ENCODE measurements around the gene SLC1A2. TPM values are rescaled to one million over a fixed set of nuclear protein-coding genes. Genes with fewer than 3 reads are reported as not detected.

Gene SLC1A2
- total RNA-seq, 1 donor from 2014 or later, result not detected

- no peaks in the 10 kb centered on the region for H3K27me3 ChIP-seq (ENCODE audit: control insufficient read depth, insufficient read depth, low read length)
- DNase-seq (ENCODE audit: low read depth), result no peak
- TF ChIP-seq CTCF (IDR thresholded peaks at IDR 0.05; ENCODE audit: insufficient read depth, low read length, poor library complexity, severe bottlenecking), result no peak
These were observed 102.1 kb downstream of the SLC1A2 start for GRCh38 chr11:35317253-35317652.

GRCh38 chr11:35316161-35316560 is 103.2 kb downstream of the SLC1A2 start:
- DNase-seq (ENCODE audit: low read depth), result no peak
- Histone ChIP-seq H3K36me3 (ENCODE audit: control insufficient read depth, insufficient read depth, low read length) (no peaks in the 10 kb centered on the region), H3K27me3 (ENCODE audit: control insufficient read depth, insufficient read depth, low read length) (no peaks in the 10 kb centered on the region), H3K4me3 (ENCODE audit: low read depth, low read length) (no peak overlapping the region)
- TF ChIP-seq CTCF (IDR thresholded peaks at IDR 0.05; ENCODE audit: insufficient read depth, low read length, poor library complexity, severe bottlenecking), result no peak

More at GRCh38 chr11:35317253-35317652, 102.1 kb downstream of the SLC1A2 start:
- no peaks in the 10 kb centered on the region for H3K36me3 ChIP-seq (ENCODE audit: control insufficient read depth, insufficient read depth, low read length)
- H3K4me3 ChIP-seq (ENCODE audit: low read depth, low read length), result no peak overlapping the region

GRCh38 chr11:35313760-35314153 is 105.6 kb downstream of the SLC1A2 start:
- no peak for TF ChIP-seq CTCF (IDR thresholded peaks at IDR 0.05; ENCODE audit: insufficient read depth, low read length, poor library complexity, severe bottlenecking)
- H3K4me3 ChIP-seq (ENCODE audit: low read depth, low read length), result no peak overlapping the region
- DNase-seq (ENCODE audit: low read depth), result no peak
- no peaks in the 10 kb centered on the region for H3K27me3 ChIP-seq (ENCODE audit: control insufficient read depth, insufficient read depth, low read length)
- no peaks in the 10 kb centered on the region for H3K36me3 ChIP-seq (ENCODE audit: control insufficient read depth, insufficient read depth, low read length)

GRCh38 chr11:35313066-35313759 is 106.1 kb downstream of the SLC1A2 start:
- Histone ChIP-seq H3K36me3 (ENCODE audit: control insufficient read depth, insufficient read depth, low read length) (no peaks in the 10 kb centered on the region), H3K27me3 (ENCODE audit: control insufficient read depth, insufficient read depth, low read length) (no peaks in the 10 kb centered on the region), H3K4me3 (ENCODE audit: low read depth, low read length) (no peak overlapping the region)
- no peak for TF ChIP-seq CTCF (IDR thresholded peaks at IDR 0.05; ENCODE audit: insufficient read depth, low read length, poor library complexity, severe bottlenecking)
- DNase-seq (ENCODE audit: low read depth), result no peak

- H3K36me3 ChIP-seq (ENCODE audit: control insufficient read depth, insufficient read depth, low read length), result no peaks in the 10 kb centered on the region
- no peak overlapping the region for H3K4me3 ChIP-seq (ENCODE audit: low read depth, low read length)
- no peak for TF ChIP-seq CTCF (IDR thresholded peaks at IDR 0.05; ENCODE audit: insufficient read depth, low read length, poor library complexity, severe bottlenecking)
- H3K27me3 ChIP-seq (ENCODE audit: control insufficient read depth, insufficient read depth, low read length), result no peaks in the 10 kb centered on the region
- no peak for DNase-seq (ENCODE audit: low read depth)
These were observed 108.0 kb downstream of the SLC1A2 start for GRCh38 chr11:35311331-35311730.

GRCh38 chr11:35308157-35308556 is 111.2 kb downstream of the SLC1A2 start:
- Histone ChIP-seq H3K27me3 (ENCODE audit: control insufficient read depth, insufficient read depth, low read length) (no peaks in the 10 kb centered on the region), H3K4me3 (ENCODE audit: low read depth, low read length) (no peak overlapping the region), H3K36me3 (ENCODE audit: control insufficient read depth, insufficient read depth, low read length) (no peaks in the 10 kb centered on the region)
- no peak for TF ChIP-seq CTCF (IDR thresholded peaks at IDR 0.05; ENCODE audit: insufficient read depth, low read length, poor library complexity, severe bottlenecking)
- DNase-seq (ENCODE audit: low read depth), result no peak
